GM12891 (cell line): Measurements from ENCODE around the gene NPC1L1.
A peak's percentile ranks its signal among the peaks of the same experiment; 100 is the strongest.
"Not testable (repeated sequence)": the region's sequence is repeated elsewhere in the genome, so short reads cannot be mapped to it uniquely, and the experiment has no call there.

Experiments used
- DNase-seq: peaks from one replicate; pipeline ENCODE4 v3.0.0; 2011; ENCODE audit warnings: low spot score; ENCODE audit not compliant: insufficient read length
- FAIRE-seq: peaks from 2 replicates; lab custom pipeline; 2011; peaks lifted over from hg19 to GRCh38; lab: Jason Lieb, UNC
- PAX5 ChIP-seq: IDR thresholded peaks from 2 replicates; pipeline ENCODE4 v1.6.1; 2011; ENCODE audit warnings: low read length, moderate library complexity, mild to moderate bottlenecking; ENCODE audit not compliant: insufficient read depth, severe bottlenecking
- POLR2A ChIP-seq: IDR thresholded peaks from 2 replicates; pipeline ENCODE4 v1.6.1; 2011; ENCODE audit warnings: low read depth, low read length, control low read depth
- POLR2AphosphoS5 ChIP-seq: IDR thresholded peaks from 2 replicates; pipeline ENCODE4 v1.6.1; 2011; ENCODE audit warnings: low read depth, low read length, control low read depth
- POU2F2 ChIP-seq: IDR thresholded peaks from 2 replicates; pipeline ENCODE4 v1.6.1; 2011; ENCODE audit warnings: low read depth, mild to moderate bottlenecking, control low read depth, low read length, moderate library complexity
- SPI1 ChIP-seq: IDR thresholded peaks from 2 replicates; pipeline ENCODE4 v1.6.1; 2011; ENCODE audit warnings: low read depth, low read length, control low read depth
- TAF1 ChIP-seq: IDR thresholded peaks from 2 replicates; pipeline ENCODE4 v1.6.1; 2011; ENCODE audit warnings: low read depth, low read length, control low read depth

NPC1L1 gene

GRCh38 chr7:44508328-44509030, 32.7 kb downstream of the NPC1L1 start:
- TF ChIP-seq TAF1: no peak
- TF ChIP-seq POU2F2: no peak
- no peak for TF ChIP-seq POLR2AphosphoS5
- TF ChIP-seq POLR2A: no peak
- no peak for TF ChIP-seq SPI1
- TF ChIP-seq PAX5: no peak
- DNase-seq (no peak), FAIRE-seq (no peak)

GRCh38 chr7:44506592-44507288, 34.4 kb downstream of the NPC1L1 start:
- DNase-seq, FAIRE-seq: not testable (repeated sequence)

- DNase-seq (no peak), FAIRE-seq (no peak)
- TF ChIP-seq PAX5 (no peak), POLR2AphosphoS5 (no peak), SPI1 (no peak), TAF1 (no peak), POU2F2 (no peak), POLR2A (no peak)
Observed at GRCh38 chr7:44505595-44505994, 35.5 kb downstream of the NPC1L1 start.

- no peak for FAIRE-seq
- no peak for TF ChIP-seq PAX5
- no peak for TF ChIP-seq SPI1
- no peak for DNase-seq
Observed at GRCh38 chr7:44498230-44498954, 42.7 kb downstream of the NPC1L1 start.

- TF ChIP-seq POLR2A (no peak), TAF1 (no peak), SPI1 (no peak), PAX5 (no peak), POU2F2 (no peak), POLR2AphosphoS5 (no peak)
- no peak for DNase-seq
- FAIRE-seq: no peak
Observed at GRCh38 chr7:44497155-44498027, 43.7 kb downstream of the NPC1L1 start.

GRCh38 chr7:44496385-44496784, 44.7 kb downstream of the NPC1L1 start:
- TF ChIP-seq TAF1: no peak
- TF ChIP-seq POU2F2: no peak
- no peak for TF ChIP-seq SPI1
- TF ChIP-seq POLR2A: no peak
- no peak for TF ChIP-seq PAX5
- no peak for TF ChIP-seq POLR2AphosphoS5
- no peak for DNase-seq
- peak; percentile 13 for FAIRE-seq

- TF ChIP-seq TAF1 (no peak), POLR2A (no peak), PAX5 (no peak), SPI1 (no peak), POLR2AphosphoS5 (no peak), POU2F2 (no peak)
- DNase-seq (no peak), FAIRE-seq (no peak)
Observed at GRCh38 chr7:44494960-44495359, 46.2 kb downstream of the NPC1L1 start.

- TF ChIP-seq TAF1: no peak
- TF ChIP-seq SPI1: 0 out of 2 replicates have a peak, but pooled peaks have one; percentile 23
- no peak for DNase-seq
- no peak for FAIRE-seq
Observed at GRCh38 chr7:44491229-44491628, 49.9 kb downstream of the NPC1L1 start.
